ENCODE measurements around the gene ADAM15. TPM values are rescaled to one million over a fixed set of nuclear protein-coding genes. Genes with fewer than 3 reads are reported as not detected.

Gene ADAM15
- total and polyA plus RNA-seq, 2 donors (not counting 1 experiment from before 2014, with no cell fraction given) = 14.6 to 28.4 TPM

DNA sequence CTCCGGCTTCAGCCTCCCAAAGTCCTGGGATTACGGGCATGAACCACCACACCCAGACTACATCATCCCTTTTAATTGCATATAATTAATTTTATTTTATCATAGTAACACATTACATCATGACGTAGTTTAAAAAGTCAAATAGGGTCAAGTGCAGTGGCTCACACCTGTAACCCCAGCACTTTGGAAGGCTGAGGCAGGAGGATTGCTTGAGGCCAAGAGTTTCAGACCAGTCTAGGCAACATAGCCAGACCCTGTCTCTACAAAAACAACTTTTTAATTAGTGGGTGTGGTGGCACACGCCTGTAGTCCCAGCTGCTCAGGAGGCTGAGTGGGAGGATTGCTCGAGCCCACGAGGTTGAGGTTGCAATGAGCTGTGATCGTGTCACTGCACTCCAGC is 48.2 kb downstream of the ADAM15 start:
- intact Hi-C loops (cut with micrococcal nuclease) = no loop called here
- Histone ChIP-seq H3K4me1 (ENCODE audit: control insufficient read depth in 2 of 2, insufficient read depth in 2 of 2, low read length in 2 of 2) (peaks cover 1 to 2% of the 10 kb centered on the region in 2 donors), H3K79me2 (ENCODE audit: control insufficient read depth, insufficient read depth, low read length) (no peaks in the 10 kb centered on the region), H3K9me3 (ENCODE audit: control extremely low read depth in 1 of 3, control insufficient read depth in 2 of 3, insufficient read depth in 1 of 3, low read length in 2 of 3) (peaks cover 0 to 3% (median 0%) of the 10 kb centered on the region in 3 donors), H3K27ac (ENCODE audit: low read length in 2 of 2) (no peak overlapping the region), H2AFZ (ENCODE audit: insufficient read depth, low read depth, low read length, poor library complexity, severe bottlenecking) (no peak overlapping the region), H3K4me3 (ENCODE audit: control extremely low read depth in 1 of 5, extremely low read depth in 1 of 5, insufficient read depth in 1 of 5, low read depth in 2 of 5, low read length in 4 of 5) (no peak overlapping the region), H3K4me2 (replicated peaks; ENCODE audit: low read depth, low read length, poor library complexity, severe bottlenecking) (no peak overlapping the region), H3K36me3 (replicated peaks in 1 of 2; ENCODE audit: control extremely low read depth in 1 of 2, control insufficient read depth in 1 of 2, extremely low read depth in 1 of 2, insufficient read depth in 2 of 2, low read length in 1 of 2) (no peaks in the 10 kb centered on the region), H3K9ac (ENCODE audit: low read length) (no peak overlapping the region), H4K20me1 (ENCODE audit: control insufficient read depth, insufficient read depth, low read length, poor library complexity, severe bottlenecking) (no peaks in the 10 kb centered on the region), H3K27me3 (replicated peaks in 1 of 4; ENCODE audit: control extremely low read depth in 1 of 4, control insufficient read depth in 3 of 4, insufficient read depth in 4 of 4, low read length in 3 of 4) (peaks cover 0 to 5% (median 3%) of the 10 kb centered on the region in 4 experiments)
- no peak for DNase-seq
- TF ChIP-seq EZH2 (IDR thresholded peaks at IDR 0.05; ENCODE audit: borderline replicate concordance, insufficient read depth, low read depth, low read length, poor library complexity, severe bottlenecking) (no peak), CTCF (IDR thresholded peaks at IDR 0.05) (no peak)
- Mint-ChIP-seq H3K4me3 (no peak overlapping the region), H3K27ac (no peak overlapping the region), H3K4me1 (no peaks in the 10 kb centered on the region), H3K9me3 (ENCODE audit: insufficient read depth) (no peaks in the 10 kb centered on the region), H3K27me3 (peaks cover 12% of the 10 kb centered on the region)
- ChIA-PET CTCF (interaction anchor here (1.4 to 3.0 kb wide), 2 partner anchors 68 to 73 kb away, joined by 5 to 11 read pairs; partner anchors contain the start of gene KRTCAP2), POLR2A (no interaction called here)
- 74% methylated on average over 4 of the region's 7 CpGs for WGBS (ENCODE audit: insufficient coverage)
- no peak for ATAC-seq (ENCODE audit: low read depth)

DNA sequence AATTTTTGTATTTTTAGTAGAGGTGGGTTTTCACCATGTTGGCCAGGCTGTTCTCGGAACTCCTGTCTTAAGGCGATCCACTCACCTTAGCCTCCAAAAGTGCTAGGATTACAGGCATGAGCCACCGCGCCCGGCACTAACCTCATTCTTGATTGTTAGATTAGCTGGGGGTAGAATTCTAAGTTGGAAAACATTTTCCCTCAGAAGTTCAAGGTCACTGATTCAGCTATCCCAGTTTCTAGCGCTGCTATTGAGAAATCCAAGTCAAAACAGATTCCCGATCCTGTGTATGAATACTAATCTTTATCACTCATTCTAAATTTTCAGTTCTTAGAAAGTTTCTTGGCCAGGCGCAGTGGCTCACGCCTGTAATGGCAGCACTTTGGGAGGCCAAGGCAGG is 52.2 kb downstream of the ADAM15 start:
- H3K27ac Mint-ChIP-seq = no peak overlapping the region
- Histone ChIP-seq H3K27ac (ENCODE audit: low read length in 2 of 2) (no peak overlapping the region), H2AFZ (ENCODE audit: insufficient read depth, low read depth, low read length, poor library complexity, severe bottlenecking) (no peak overlapping the region), H3K4me3 (ENCODE audit: control extremely low read depth in 1 of 5, extremely low read depth in 1 of 5, insufficient read depth in 1 of 5, low read depth in 2 of 5, low read length in 4 of 5) (no peak overlapping the region), H3K36me3 (replicated peaks in 1 of 2; ENCODE audit: control extremely low read depth in 1 of 2, control insufficient read depth in 1 of 2, extremely low read depth in 1 of 2, insufficient read depth in 2 of 2, low read length in 1 of 2) (no peaks in the 10 kb centered on the region), H4K20me1 (ENCODE audit: control insufficient read depth, insufficient read depth, low read length, poor library complexity, severe bottlenecking) (no peaks in the 10 kb centered on the region), H3K4me2 (replicated peaks; ENCODE audit: low read depth, low read length, poor library complexity, severe bottlenecking) (no peak overlapping the region), H3K4me1 (ENCODE audit: control insufficient read depth in 2 of 2, insufficient read depth in 2 of 2, low read length in 2 of 2) (no peaks in the 10 kb centered on the region), H3K79me2 (ENCODE audit: control insufficient read depth, insufficient read depth, low read length) (no peaks in the 10 kb centered on the region), H3K27me3 (replicated peaks in 1 of 4; ENCODE audit: control extremely low read depth in 1 of 4, control insufficient read depth in 3 of 4, insufficient read depth in 4 of 4, low read length in 3 of 4) (no peaks in the 10 kb centered on the region), H3K9ac (ENCODE audit: low read length) (no peak overlapping the region), H3K9me3 (ENCODE audit: control extremely low read depth in 1 of 3, control insufficient read depth in 2 of 3, insufficient read depth in 1 of 3, low read length in 2 of 3) (no peaks in the 10 kb centered on the region)
- WGBS (ENCODE audit: insufficient coverage) = 0% methylated on average over 1 of the region's 9 CpGs
- DNase-seq = no peak
- TF ChIP-seq CTCF (IDR thresholded peaks at IDR 0.05) (no peak), EZH2 (IDR thresholded peaks at IDR 0.05; ENCODE audit: borderline replicate concordance, insufficient read depth, low read depth, low read length, poor library complexity, severe bottlenecking) (no peak)
- ChIA-PET CTCF (interaction anchor here (2.0 kb wide), 1 partner anchor 12 kb away, joined by 10 read pairs; no protein-coding TSS in a partner anchor), POLR2A (no interaction called here)
- intact Hi-C loops (cut with micrococcal nuclease) = no loop called here
- no peak for ATAC-seq (ENCODE audit: low read depth)
- no peak overlapping the region for H3K4me3 Mint-ChIP-seq
- H3K9me3 Mint-ChIP-seq (ENCODE audit: insufficient read depth) = no peaks in the 10 kb centered on the region
- H3K4me1 Mint-ChIP-seq = no peaks in the 10 kb centered on the region
- H3K27me3 Mint-ChIP-seq = no peaks in the 10 kb centered on the region
